Natural killer cell (primary cell): ENCODE measurements around the gene ADRM1. TPM values are rescaled to one million over a fixed set of nuclear protein-coding genes. Genes with fewer than 3 reads are reported as not detected.

Experiments
- ATAC-seq, 3 donors: fragments of 150-1000 bp in 2 of 3; fragments of 200-7000 bp in 1 of 3; cut with Tn5 transposase; 1 replicate in 1 of 3; 2 replicates in 2 of 3; pipeline ENCODE4 v1.10.0; 2021; ENCODE audit warnings: mild to moderate bottlenecking in 2 of 3, moderate library complexity in 2 of 3
- DNase-seq, 2 donors: peaks; one replicate each; pipeline versions ENCODE4 v3.0.0 to v3.0.0-alpha.2; 2013 to 2021; ENCODE audit warnings: mixed read lengths in 1 of 2
- H3K27ac ChIP-seq: one replicate; pipeline ENCODE4 v1.5.1; 2013; ENCODE audit warnings: mild to moderate bottlenecking, low read length
- H3K27me3 ChIP-seq: one replicate; pipeline ENCODE4 v1.6.1; 2013; ENCODE audit warnings: low read length; ENCODE audit not compliant: control insufficient read depth, insufficient read depth
- H3K36me3 ChIP-seq: one replicate; pipeline ENCODE4 v1.6.1; 2013; ENCODE audit warnings: low read length; ENCODE audit not compliant: control insufficient read depth, insufficient read depth
- H3K4me1 ChIP-seq: one replicate; pipeline ENCODE4 v1.6.1; 2013; ENCODE audit warnings: low read length; ENCODE audit not compliant: control insufficient read depth, insufficient read depth
- H3K4me3 ChIP-seq: one replicate; pipeline ENCODE4 v1.5.1; 2013; ENCODE audit warnings: low read length
- H3K9me3 ChIP-seq: one replicate; pipeline ENCODE4 v1.6.1; 2013; ENCODE audit warnings: low read length; ENCODE audit not compliant: control insufficient read depth, insufficient read depth
- H3K27ac Mint-ChIP-seq, 2 donors: one replicate each; pipeline ENCODE4 v1.8.0; 2022; ENCODE audit warnings: mild to moderate bottlenecking in 2 of 2, mixed read lengths in 2 of 2, moderate library complexity in 1 of 2
- H3K27me3 Mint-ChIP-seq, 2 donors: one replicate each; pipeline ENCODE4 v1.8.0; 2022; ENCODE audit warnings: low read depth in 2 of 2, mixed read lengths in 2 of 2
- H3K36me3 Mint-ChIP-seq: one replicate; pipeline ENCODE4 v1.8.0; 2022; ENCODE audit warnings: mixed read lengths
- H3K4me1 Mint-ChIP-seq, 2 donors: one replicate each; pipeline ENCODE4 v1.8.0; 2022; ENCODE audit warnings: mixed read lengths in 2 of 2
- H3K4me3 Mint-ChIP-seq: one replicate; pipeline ENCODE4 v1.8.0; 2022; ENCODE audit warnings: mild to moderate bottlenecking, moderate library complexity, mixed read lengths
- H3K9me3 Mint-ChIP-seq, 2 donors: one replicate each; pipeline ENCODE4 v1.8.0; 2022; ENCODE audit warnings: mixed read lengths in 2 of 2
- CTCF ChIP-seq: fragments of 200-600 bp; IDR thresholded peaks from one replicate; pipeline ENCODE4 v1.8.0; 2022; ENCODE audit warnings: antibody characterized with exemption
- WGBS: methylation state at CpG from one replicate; pipeline ENCODE4 v1.1.7; 2013; ENCODE audit warnings: missing lambda C conversion rate; ENCODE audit not compliant: insufficient coverage; 5-methylcytosine and 5-hydroxymethylcytosine counted together
- intact Hi-C: fragments of 100-400 bp; cut with micrococcal nuclease; formaldehyde crosslinking; loops from one replicate; pipeline ENCODE4 v1.14.2; 2022
- total RNA-seq, 4 donors: library from RNA; stranded (reverse); fragments of 120-200 nt in 1 of 4; gene quantifications; one replicate each; pipeline versions ENCODE4 v1.2.3 to v1.2.4, GENCODE V29; 2013 to 2022

Gene ADRM1
- total RNA-seq, 3 donors from 2014 or later (not counting 1 experiment from before 2014, with no cell fraction given) = 81.4 to 88.4 (median 84.6) TPM

GRCh38 chr20:62311150-62311549, 8.4 kb downstream of the ADRM1 start:
- TF ChIP-seq CTCF = no peak
- no peak for DNase-seq
- no peaks in the 10 kb centered on the region for H3K27me3 ChIP-seq
- peaks cover 32% of the 10 kb centered on the region for H3K36me3 ChIP-seq
- Mint-ChIP-seq H3K4me1 (no peaks in the 10 kb centered on the region), H3K9me3 (no peaks in the 10 kb centered on the region), H3K36me3 (no peaks in the 10 kb centered on the region), H3K4me3 (no peak overlapping the region), H3K27me3 (no peaks in the 10 kb centered on the region), H3K27ac (no peak overlapping the region)
- no peak for ATAC-seq
- 96% methylated on average over 18 of the region's 18 CpGs for WGBS
- H3K4me1 ChIP-seq = no peaks in the 10 kb centered on the region
- no peak overlapping the region for H3K4me3 ChIP-seq
- intact Hi-C loops = no loop called here
- no peaks in the 10 kb centered on the region for H3K9me3 ChIP-seq
- no peak overlapping the region for H3K27ac ChIP-seq

- no peak for DNase-seq
Measured at GRCh38 chr20:62311832-62312661, 9.2 kb downstream of the ADRM1 start.

GRCh38 chr20:62312662-62312977, 9.8 kb downstream of the ADRM1 start:
- Mint-ChIP-seq H3K4me1 (no peaks in the 10 kb centered on the region), H3K4me3 (no peak overlapping the region), H3K27ac (no peak overlapping the region), H3K36me3 (no peaks in the 10 kb centered on the region), H3K9me3 (no peaks in the 10 kb centered on the region), H3K27me3 (no peaks in the 10 kb centered on the region)
- no peak for ATAC-seq
- H3K9me3 ChIP-seq = no peaks in the 10 kb centered on the region
- no peak for TF ChIP-seq CTCF
- no peak for DNase-seq
- H3K4me3 ChIP-seq = no peak overlapping the region
- 87% methylated on average over 16 of the region's 16 CpGs for WGBS
- H3K4me1 ChIP-seq = no peaks in the 10 kb centered on the region
- H3K27ac ChIP-seq = no peak overlapping the region
- no peaks in the 10 kb centered on the region for H3K27me3 ChIP-seq
- intact Hi-C loops = no loop called here
- H3K36me3 ChIP-seq = peaks cover 17% of the 10 kb centered on the region

More at GRCh38 chr20:62311832-62312661, 9.2 kb downstream of the ADRM1 start:
- Mint-ChIP-seq H3K4me3 (no peak overlapping the region), H3K27ac (no peak overlapping the region), H3K9me3 (no peaks in the 10 kb centered on the region), H3K4me1 (no peaks in the 10 kb centered on the region), H3K36me3 (no peaks in the 10 kb centered on the region), H3K27me3 (no peaks in the 10 kb centered on the region)
- TF ChIP-seq CTCF = no peak
- intact Hi-C loops = no loop called here
- Histone ChIP-seq H3K27ac (no peak overlapping the region), H3K36me3 (peaks cover 23% of the 10 kb centered on the region), H3K9me3 (no peaks in the 10 kb centered on the region), H3K4me1 (no peaks in the 10 kb centered on the region), H3K4me3 (no peak overlapping the region), H3K27me3 (no peaks in the 10 kb centered on the region)
- ATAC-seq = no peak
- WGBS = 93% methylated on average over 60 of the region's 60 CpGs

GRCh38 chr20:62313021-62313420, 10.2 kb downstream of the ADRM1 start:
- H3K4me3 ChIP-seq = no peak overlapping the region
- no peak overlapping the region for H3K27ac ChIP-seq
- Mint-ChIP-seq H3K36me3 (no peaks in the 10 kb centered on the region), H3K4me1 (no peaks in the 10 kb centered on the region), H3K27ac (no peak overlapping the region), H3K4me3 (no peak overlapping the region), H3K27me3 (no peaks in the 10 kb centered on the region), H3K9me3 (no peaks in the 10 kb centered on the region)
- H3K27me3 ChIP-seq = no peaks in the 10 kb centered on the region
- WGBS = 89% methylated on average over 26 of the region's 26 CpGs
- ATAC-seq (no peak), DNase-seq (no peak)
- H3K4me1 ChIP-seq = no peaks in the 10 kb centered on the region
- H3K9me3 ChIP-seq = no peaks in the 10 kb centered on the region
- intact Hi-C loops = no loop called here
- TF ChIP-seq CTCF = no peak
- peaks cover 13% of the 10 kb centered on the region for H3K36me3 ChIP-seq
